IPS-18a (cell line): ENCODE measurements around the gene VKORC1.

ENCODE experiments used
- H3K27ac ChIP-seq: one replicate; pipeline ENCODE4 v1.5.1; 2013; ENCODE audit warnings: low read length
- H3K27me3 ChIP-seq: one replicate; pipeline ENCODE4 v1.6.1; 2013; ENCODE audit warnings: mild to moderate bottlenecking, low read length; ENCODE audit not compliant: control insufficient read depth, insufficient read depth
- H3K36me3 ChIP-seq: one replicate; pipeline ENCODE4 v1.6.1; 2013; ENCODE audit warnings: low read depth, low read length; ENCODE audit not compliant: control insufficient read depth
- H3K4me1 ChIP-seq: one replicate; pipeline ENCODE4 v1.6.1; 2013; ENCODE audit warnings: low read depth, low read length; ENCODE audit not compliant: control insufficient read depth
- H3K4me3 ChIP-seq: one replicate; pipeline ENCODE4 v1.5.1; 2013; ENCODE audit warnings: low read length
- H3K9ac ChIP-seq: one replicate; pipeline ENCODE4 v1.6.1; 2013; ENCODE audit warnings: mild to moderate bottlenecking, low read length, moderate library complexity
- H3K9me3 ChIP-seq: one replicate; pipeline ENCODE4 v1.6.1; 2013; ENCODE audit warnings: low read depth, low read length; ENCODE audit not compliant: control insufficient read depth

VKORC1 gene

GRCh38 chr16:31063843-31064611 is 30.6 kb downstream of the VKORC1 start:
- H3K9me3 ChIP-seq, result no peaks in the 10 kb centered on the region
- peaks cover 19% of the 10 kb centered on the region for H3K36me3 ChIP-seq
- no peak overlapping the region for H3K9ac ChIP-seq
- H3K4me1 ChIP-seq, result no peaks in the 10 kb centered on the region
- H3K27me3 ChIP-seq, result no peaks in the 10 kb centered on the region
- no peak overlapping the region for H3K27ac ChIP-seq
- H3K4me3 ChIP-seq, result no peak overlapping the region

GRCh38 chr16:31063495-31063842 is 31.1 kb downstream of the VKORC1 start:
- peaks cover 19% of the 10 kb centered on the region for H3K36me3 ChIP-seq
- no peaks in the 10 kb centered on the region for H3K27me3 ChIP-seq
- H3K4me1 ChIP-seq, result no peaks in the 10 kb centered on the region
- no peak overlapping the region for H3K27ac ChIP-seq
- H3K9ac ChIP-seq, result no peak overlapping the region
- no peak overlapping the region for H3K4me3 ChIP-seq
- no peaks in the 10 kb centered on the region for H3K9me3 ChIP-seq

DNA sequence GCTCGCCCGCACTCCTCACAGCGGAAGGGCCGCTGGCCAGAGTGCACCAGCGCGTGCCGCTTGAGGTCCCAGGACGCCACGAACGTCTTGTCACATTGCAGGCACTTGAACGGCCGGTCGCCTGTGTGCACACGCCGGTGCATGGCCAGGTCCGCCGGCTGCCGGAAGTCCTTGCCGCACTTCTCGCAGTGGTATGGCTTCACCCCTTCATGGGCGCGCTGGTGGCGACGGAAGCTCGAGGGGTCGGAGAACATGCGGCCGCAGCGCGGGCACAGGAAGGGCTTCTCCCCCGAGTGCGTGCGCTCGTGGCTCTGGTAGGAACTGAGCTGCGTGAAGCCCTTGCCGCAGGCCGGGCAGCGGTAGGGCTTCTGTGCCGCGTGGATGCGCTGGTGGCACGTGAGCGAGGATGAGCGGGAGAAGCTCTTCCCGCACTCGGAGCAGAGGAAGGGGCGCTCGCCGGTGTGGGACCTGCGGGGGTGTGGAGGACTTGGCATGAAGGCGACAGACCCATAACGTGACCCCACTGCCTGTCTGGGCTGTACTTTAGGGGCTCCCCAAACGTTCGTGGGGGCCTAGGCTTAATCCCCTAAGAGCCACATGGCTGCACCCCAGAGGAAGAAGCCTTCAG is 32.7 kb downstream of the VKORC1 start:
- Histone ChIP-seq H3K9ac (no peak overlapping the region), H3K27ac (no peak overlapping the region), H3K4me1 (no peaks in the 10 kb centered on the region), H3K9me3 (no peaks in the 10 kb centered on the region), H3K36me3 (peaks cover 19% of the 10 kb centered on the region), H3K4me3 (no peak overlapping the region), H3K27me3 (no peaks in the 10 kb centered on the region)

DNA sequence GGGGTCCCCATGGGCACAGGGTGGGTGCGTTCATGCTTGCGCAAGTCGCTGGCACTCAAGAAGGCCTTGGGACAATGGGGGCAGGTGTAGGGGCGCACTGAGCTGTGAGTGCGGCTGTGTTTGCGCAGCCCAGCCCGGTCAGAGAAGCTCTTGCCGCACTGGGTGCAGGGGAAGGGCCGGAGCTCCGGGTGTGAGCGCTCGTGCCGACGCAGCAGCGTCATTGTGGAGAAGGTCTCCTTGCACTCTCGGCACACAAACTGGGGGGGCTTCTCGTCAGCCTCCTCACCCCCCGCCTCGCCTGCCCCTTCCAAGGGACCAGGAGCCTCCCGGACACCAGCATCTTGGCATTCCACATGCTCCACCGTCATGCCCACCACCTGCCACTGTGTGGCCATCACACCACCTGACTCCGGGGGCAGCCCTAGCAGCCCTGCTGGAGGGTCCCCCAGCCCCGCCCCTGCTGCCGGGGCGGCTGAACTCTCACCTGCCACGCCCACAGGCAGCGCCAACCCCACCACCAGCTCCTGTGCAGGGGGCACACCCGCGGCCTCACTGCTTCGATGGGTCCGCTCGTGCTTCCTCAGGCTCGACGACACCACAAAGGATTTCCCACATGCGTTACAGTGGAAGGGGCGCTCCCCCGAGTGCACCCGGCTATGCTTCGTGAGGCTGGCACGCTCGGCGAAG is 33.3 kb downstream of the VKORC1 start:
- peaks cover 19% of the 10 kb centered on the region for H3K36me3 ChIP-seq
- H3K4me3 ChIP-seq, result no peak overlapping the region
- H3K4me1 ChIP-seq, result no peaks in the 10 kb centered on the region
- H3K9me3 ChIP-seq, result no peaks in the 10 kb centered on the region
- no peak overlapping the region for H3K9ac ChIP-seq
- H3K27me3 ChIP-seq, result no peaks in the 10 kb centered on the region
- H3K27ac ChIP-seq, result no peak overlapping the region

DNA sequence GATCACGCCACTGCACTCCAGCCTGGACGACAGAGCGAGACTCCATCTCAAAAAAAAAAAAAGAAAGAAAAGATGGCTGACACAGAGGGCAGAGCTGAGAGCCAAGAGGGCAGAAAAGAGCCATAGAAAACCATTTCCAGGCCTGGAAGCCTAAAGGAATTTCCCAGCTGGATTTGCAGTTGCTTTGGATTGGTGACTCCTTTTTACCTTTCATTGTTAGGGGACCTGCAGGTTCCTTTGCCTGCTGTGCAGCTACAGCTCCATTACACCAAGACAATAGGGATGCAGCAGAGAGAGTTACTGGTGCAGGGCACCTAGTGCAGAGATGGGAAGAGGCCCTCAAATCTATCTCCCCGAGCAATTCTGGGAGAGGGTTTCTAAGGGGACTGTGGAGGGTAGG is 39.0 kb downstream of the VKORC1 start:
- Histone ChIP-seq H3K27me3 (no peaks in the 10 kb centered on the region), H3K9me3 (no peaks in the 10 kb centered on the region), H3K27ac (no peak overlapping the region), H3K9ac (no peak overlapping the region), H3K4me1 (peaks cover 3% of the 10 kb centered on the region), H3K36me3 (peaks cover 5% of the 10 kb centered on the region), H3K4me3 (no peak overlapping the region)

DNA sequence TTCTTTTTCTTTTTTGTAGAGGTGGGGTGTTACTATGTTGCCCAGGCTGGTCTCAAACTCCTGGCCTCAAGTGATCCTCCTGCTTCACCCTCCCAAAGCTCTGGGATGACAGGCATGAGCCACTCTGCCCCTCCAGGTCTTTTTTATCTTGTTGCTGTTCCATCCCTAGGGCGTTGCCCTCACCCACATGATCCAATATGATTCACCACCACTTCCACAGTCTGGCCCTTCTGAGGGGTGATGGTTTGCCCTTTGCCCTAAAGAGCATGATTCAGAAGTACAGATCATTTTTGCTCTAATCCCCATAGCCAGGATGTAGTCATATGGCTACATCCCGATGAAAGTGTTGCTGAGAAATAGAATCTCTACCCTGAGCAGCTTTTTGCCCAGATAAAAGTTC is 42.5 kb downstream of the VKORC1 start:
- Histone ChIP-seq H3K9me3 (no peaks in the 10 kb centered on the region), H3K27ac (no peak overlapping the region), H3K9ac (no peak overlapping the region), H3K27me3 (no peaks in the 10 kb centered on the region), H3K4me3 (no peak overlapping the region), H3K36me3 (no peaks in the 10 kb centered on the region), H3K4me1 (peaks cover 3% of the 10 kb centered on the region)

DNA sequence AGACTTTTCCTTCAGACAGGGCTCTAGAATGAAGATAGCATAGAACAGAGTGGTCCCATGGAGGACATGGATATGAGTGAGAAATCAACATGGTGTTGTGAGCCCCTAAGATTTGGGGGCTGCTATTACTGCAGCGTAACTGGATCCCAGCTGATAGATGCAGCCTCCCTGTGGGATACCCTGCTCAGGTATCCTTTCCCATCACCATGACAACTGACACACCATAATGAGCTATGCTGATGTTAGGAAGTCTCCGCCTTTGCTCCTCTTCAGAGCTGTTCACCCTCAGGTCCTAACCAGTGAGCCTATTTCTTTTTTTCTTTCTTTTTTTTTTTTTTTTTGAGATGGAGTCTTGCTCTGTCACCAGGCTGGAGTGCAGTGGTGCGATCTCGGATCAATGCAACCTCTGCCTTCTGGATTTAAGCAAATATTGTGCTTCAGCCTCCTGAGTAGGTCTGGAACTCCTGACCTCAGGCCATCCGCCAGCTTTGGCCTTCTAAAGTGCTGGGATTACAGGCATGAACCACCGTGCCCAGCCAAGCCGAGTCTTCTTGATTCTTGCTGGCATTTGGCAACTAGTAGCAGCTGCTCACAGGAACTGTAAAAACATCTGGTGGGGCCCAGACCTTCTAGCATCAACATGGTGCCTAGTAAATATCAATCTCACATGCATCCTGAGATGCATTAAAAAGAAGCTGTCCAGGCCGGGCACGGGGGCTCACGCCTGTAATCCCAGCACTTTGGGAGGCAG is 44.1 kb downstream of the VKORC1 start:
- Histone ChIP-seq H3K27me3 (no peaks in the 10 kb centered on the region), H3K36me3 (no peaks in the 10 kb centered on the region), H3K9me3 (no peaks in the 10 kb centered on the region), H3K27ac (no peak overlapping the region), H3K4me3 (no peak overlapping the region), H3K4me1 (no peaks in the 10 kb centered on the region), H3K9ac (no peak overlapping the region)

DNA sequence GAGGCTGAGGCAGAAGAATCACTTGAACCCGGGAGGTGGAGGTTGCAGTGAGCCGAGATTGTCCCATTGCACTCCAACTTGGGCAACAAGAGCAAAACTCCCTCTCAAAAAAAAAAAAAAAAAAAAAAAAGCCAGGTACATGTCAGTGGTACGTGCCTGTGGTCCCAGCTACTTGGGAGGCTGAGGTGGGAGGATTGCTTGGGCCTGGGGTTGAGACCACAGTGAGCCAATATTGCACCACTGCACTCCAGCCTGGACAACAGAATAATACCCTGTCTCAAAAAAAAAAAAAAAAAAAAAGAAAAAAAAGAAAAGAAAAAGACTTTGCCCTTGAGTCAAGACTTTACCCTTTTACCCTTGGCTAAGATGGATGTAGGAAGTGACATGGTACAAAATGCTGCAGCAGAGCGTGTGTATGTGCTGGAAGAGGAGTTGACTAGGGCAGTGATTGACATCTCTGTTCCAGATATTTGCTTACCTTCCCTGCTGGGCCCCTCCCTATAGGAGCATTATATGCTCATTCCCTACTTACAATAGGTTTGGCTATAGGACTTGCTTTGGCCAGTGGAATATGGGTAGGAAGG is 50.6 kb downstream of the VKORC1 start:
- H3K9me3 ChIP-seq, result no peaks in the 10 kb centered on the region
- no peaks in the 10 kb centered on the region for H3K4me1 ChIP-seq
- no peak overlapping the region for H3K9ac ChIP-seq
- H3K27ac ChIP-seq, result no peak overlapping the region
- H3K27me3 ChIP-seq, result no peaks in the 10 kb centered on the region
- H3K4me3 ChIP-seq, result no peak overlapping the region
- no peaks in the 10 kb centered on the region for H3K36me3 ChIP-seq

- Histone ChIP-seq H3K4me1 (no peaks in the 10 kb centered on the region), H3K27me3 (no peaks in the 10 kb centered on the region), H3K4me3 (no peak overlapping the region), H3K9me3 (no peaks in the 10 kb centered on the region), H3K36me3 (no peaks in the 10 kb centered on the region), H3K27ac (no peak overlapping the region), H3K9ac (no peak overlapping the region)
These were observed 51.2 kb downstream of the VKORC1 start for GRCh38 chr16:31043352-31043751.

DNA sequence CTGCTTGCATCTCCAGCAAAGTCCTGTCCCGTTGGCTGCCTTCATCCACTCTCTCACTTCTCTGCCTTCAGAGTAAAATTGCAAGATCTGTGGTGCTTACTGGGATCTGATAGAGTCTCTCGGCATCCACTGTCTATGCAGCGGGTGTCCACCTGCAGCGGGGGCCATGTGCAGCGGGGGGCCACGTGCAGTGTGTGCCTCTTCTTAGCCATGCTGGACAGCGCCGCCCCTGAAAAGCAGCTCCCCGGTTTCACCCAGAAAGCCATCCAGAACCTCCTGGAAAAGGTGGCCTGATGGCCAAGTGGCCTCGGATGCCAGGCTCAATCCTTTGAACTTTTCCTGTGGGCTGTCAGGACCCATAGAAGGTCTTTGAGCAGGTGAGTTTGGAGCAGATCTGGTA is 51.7 kb downstream of the VKORC1 start:
- no peak overlapping the region for H3K4me3 ChIP-seq
- no peak overlapping the region for H3K9ac ChIP-seq
- no peak overlapping the region for H3K27ac ChIP-seq
- no peaks in the 10 kb centered on the region for H3K9me3 ChIP-seq
- H3K4me1 ChIP-seq, result no peaks in the 10 kb centered on the region
- H3K27me3 ChIP-seq, result no peaks in the 10 kb centered on the region
- no peaks in the 10 kb centered on the region for H3K36me3 ChIP-seq
